Esophagus squamous epithelium (tissue), 4 donors: ENCODE measurements around the gene DIPK1B.

Experiments
- POLR2A ChIP-seq, 4 donors: fragments of 450-650 bp; IDR thresholded peaks; one replicate each; pipeline ENCODE4 v1.6.1; 2017; ENCODE audit warnings: antibody characterized with exemption in 4 of 4, mild to moderate bottlenecking in 4 of 4, moderate library complexity in 3 of 4
- TF ChIP-seq, protein P1 (sequence below), 6 experiments: fragments of 450-650 bp in 4 of 6; fragments of 200-600 bp in 2 of 6; sonication (generic) in 2 of 6; IDR thresholded peaks; one replicate each; pipeline ENCODE4 v1.5.1; 2016 to 2019; ENCODE audit warnings: antibody characterized with exemption in 6 of 6, mild to moderate bottlenecking in 4 of 6, moderate library complexity in 4 of 6

- no peak for TF ChIP-seq POLR2A (IDR thresholded peaks at IDR 0.05)
- TF ChIP-seq, protein P1, sequence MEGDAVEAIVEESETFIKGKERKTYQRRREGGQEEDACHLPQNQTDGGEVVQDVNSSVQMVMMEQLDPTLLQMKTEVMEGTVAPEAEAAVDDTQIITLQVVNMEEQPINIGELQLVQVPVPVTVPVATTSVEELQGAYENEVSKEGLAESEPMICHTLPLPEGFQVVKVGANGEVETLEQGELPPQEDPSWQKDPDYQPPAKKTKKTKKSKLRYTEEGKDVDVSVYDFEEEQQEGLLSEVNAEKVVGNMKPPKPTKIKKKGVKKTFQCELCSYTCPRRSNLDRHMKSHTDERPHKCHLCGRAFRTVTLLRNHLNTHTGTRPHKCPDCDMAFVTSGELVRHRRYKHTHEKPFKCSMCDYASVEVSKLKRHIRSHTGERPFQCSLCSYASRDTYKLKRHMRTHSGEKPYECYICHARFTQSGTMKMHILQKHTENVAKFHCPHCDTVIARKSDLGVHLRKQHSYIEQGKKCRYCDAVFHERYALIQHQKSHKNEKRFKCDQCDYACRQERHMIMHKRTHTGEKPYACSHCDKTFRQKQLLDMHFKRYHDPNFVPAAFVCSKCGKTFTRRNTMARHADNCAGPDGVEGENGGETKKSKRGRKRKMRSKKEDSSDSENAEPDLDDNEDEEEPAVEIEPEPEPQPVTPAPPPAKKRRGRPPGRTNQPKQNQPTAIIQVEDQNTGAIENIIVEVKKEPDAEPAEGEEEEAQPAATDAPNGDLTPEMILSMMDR (IDR thresholded peaks at IDR 0.05), result no peak
Measured at GRCh38 chr9:136687721-136688223, 24.6 kb upstream of the DIPK1B start.
